ENCODE measurements around the gene TACC2.

- TF ChIP-seq, protein P1, sequence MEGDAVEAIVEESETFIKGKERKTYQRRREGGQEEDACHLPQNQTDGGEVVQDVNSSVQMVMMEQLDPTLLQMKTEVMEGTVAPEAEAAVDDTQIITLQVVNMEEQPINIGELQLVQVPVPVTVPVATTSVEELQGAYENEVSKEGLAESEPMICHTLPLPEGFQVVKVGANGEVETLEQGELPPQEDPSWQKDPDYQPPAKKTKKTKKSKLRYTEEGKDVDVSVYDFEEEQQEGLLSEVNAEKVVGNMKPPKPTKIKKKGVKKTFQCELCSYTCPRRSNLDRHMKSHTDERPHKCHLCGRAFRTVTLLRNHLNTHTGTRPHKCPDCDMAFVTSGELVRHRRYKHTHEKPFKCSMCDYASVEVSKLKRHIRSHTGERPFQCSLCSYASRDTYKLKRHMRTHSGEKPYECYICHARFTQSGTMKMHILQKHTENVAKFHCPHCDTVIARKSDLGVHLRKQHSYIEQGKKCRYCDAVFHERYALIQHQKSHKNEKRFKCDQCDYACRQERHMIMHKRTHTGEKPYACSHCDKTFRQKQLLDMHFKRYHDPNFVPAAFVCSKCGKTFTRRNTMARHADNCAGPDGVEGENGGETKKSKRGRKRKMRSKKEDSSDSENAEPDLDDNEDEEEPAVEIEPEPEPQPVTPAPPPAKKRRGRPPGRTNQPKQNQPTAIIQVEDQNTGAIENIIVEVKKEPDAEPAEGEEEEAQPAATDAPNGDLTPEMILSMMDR (IDR thresholded peaks at IDR 0.05), result no peak
- TF ChIP-seq POLR2A (IDR thresholded peaks at IDR 0.05), result no peak
Observed at GRCh38 chr10:121978511-121978910, 10.5 kb upstream of the TACC2 start.

Measured in lower leg skin (tissue), 3 donors.